CD4-positive, alpha-beta T cell treated with Interleukin-2 at 100 ng/mL for 4 hours (primary cell): ENCODE results near the gene EVA1B.
A peak's percentile ranks its signal among the peaks of the same experiment; 100 is the strongest.

Source experiments
- DNase-seq: peaks from one replicate; pipeline ENCODE4 v3.0.0-alpha.2; 2020; ENCODE audit warnings: low spot score

Gene EVA1B

DNA sequence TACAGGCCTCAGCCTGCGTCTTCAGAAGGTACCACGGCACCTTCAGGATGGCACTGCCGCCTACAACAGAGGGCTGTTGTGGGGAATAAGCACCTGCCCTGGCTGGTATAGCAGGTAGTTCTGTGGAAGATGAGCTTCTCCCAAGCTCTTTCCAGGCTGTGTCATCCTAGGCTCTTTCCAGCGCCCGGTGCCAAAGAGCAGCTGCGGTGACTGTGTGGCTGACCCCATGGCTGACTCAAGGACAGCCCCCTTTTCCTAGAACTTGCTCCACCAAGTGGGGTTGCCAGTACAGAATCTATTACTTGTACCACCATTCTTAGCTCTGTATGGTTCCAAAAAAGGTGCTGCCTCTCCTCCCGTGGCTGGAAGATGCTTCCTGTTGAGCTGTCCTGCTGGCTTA is 21.9 kb upstream of the EVA1B start:
- no peak for DNase-seq

- DNase-seq: no peak
Observed at GRCh38 chr1:36344395-36344680, 20.9 kb upstream of the EVA1B start.

DNA sequence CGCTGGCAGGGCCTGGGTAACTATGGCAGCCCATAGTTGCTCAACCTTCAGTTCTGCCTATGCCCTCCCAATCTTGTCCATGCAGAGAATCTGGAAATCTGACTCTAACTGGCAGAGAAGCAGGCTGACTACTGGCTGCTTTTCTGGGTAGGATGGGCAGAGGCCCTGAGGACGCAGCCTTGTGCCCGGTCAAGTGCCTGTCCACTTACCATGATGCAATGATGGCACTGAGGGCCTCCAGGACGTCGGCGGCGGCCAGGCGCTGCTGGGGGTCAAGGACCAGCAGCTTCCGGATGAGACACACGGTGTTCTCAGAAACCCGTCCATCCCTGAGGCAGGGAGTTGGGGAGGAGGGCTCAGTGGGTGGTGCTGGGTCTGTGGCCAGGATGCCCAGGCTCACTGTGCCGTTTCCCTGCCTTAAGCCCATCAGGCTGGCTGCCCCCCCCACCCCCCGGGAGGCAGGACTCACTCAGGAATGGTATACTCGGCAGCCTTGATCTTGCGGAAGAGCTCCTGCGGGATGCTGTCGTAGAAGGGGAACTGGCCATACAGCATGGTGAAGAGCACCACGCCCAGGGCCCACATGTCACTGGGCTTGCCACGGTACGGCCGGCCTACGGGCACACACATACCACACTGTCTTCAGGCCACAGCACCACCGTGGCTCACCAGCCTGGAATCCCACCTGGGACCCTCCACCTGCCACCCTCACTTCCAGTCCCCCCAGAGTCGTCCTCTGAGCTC is 20.4 kb upstream of the EVA1B start:
- no peak for DNase-seq

DNA sequence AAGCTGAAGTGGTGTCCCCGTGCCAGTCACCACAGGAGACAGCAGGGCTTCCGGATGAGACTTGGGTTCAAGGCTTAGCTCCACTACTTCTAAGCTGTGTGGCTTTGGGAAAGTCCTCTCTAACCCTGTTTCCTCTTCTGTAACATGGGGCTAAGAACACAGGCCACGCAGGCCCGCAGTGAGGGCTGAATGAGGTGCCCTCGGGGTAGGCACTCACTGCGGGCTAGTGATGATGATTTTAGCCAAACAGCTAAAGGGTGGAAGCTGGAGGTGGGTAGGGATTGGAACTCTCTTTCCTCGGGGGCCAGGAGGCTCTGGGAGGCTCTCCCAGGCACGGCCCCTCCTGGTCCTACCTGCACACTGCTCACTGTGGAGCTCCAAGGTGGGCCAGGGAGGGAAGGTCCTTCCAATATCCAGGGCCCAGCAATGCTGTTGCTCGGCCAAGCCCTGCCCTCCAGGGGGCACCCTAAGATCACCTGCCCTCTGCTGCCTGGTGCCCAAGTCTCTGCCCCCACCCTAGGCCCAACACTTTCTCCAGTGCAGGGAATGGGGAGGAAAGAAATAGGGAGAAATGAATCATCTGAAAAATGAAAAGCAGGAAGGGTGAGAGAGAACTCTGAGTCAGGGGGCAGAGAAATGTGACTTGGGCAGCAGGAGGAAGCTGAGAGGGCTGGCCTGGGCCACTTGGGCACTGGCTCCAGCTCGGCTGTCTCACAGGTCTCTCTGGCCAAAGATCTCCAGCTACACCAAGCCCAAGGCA is 19.2 kb upstream of the EVA1B start:
- peak; percentile 60 for DNase-seq

DNA sequence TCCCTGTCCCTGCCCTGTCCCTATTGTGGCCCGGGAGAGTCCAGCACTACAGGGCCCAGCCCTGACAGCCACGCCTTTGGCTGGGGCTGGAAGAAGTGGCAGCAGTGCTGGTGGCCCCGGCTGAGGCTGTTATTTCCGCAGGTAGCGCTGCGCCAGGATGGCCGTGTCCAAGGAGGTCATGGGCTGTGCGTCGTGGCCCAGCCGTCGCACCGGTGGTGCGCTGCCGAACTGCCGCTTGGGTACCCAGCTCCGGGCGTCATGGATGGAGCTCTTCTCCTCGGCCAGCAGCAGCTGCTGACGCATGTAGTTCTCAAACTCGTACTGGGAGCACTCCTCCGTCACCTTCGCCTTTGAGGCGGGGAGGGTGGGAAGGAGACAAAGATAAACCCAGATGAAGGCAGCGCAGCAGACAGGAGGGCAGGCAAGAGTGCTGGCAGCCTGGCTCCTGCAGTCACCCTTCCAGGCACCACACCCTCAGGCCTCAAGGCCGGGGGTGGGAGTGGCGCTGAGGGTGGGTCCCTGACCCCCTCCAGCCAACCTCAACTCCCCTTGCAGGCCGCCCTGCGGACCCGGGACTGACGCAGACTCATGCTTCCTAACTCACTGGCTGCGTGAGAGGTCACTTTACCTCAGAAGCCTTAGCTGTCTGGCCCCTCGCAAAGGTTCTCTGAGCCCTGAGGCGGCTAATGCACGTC is 18.3 kb upstream of the EVA1B start:
- no peak for DNase-seq

- DNase-seq: no peak
Observed at GRCh38 chr1:36339615-36340014, 16.2 kb upstream of the EVA1B start.

- no peak for DNase-seq
Observed at GRCh38 chr1:36339215-36339614, 15.8 kb upstream of the EVA1B start.

DNA sequence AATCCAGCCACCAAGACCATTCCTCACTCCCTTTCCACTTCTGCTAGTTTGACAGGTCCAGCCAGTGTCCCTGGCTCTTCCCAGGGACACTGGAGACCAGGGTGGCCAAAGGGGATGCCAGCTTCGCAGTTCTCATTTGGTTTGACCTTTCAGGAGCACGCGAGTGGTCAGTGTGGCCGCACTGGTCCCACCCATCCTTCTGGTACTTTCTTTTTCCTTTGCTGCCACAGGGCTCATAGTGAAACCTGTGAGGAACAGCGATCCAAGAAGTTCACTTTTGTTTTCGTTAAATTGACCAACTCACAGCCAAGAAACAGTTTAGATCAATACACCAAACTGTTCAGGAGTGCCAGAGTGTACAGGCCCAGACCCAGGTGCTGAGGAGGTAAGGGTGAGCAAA is 14.4 kb upstream of the EVA1B start:
- no peak for DNase-seq

DNA sequence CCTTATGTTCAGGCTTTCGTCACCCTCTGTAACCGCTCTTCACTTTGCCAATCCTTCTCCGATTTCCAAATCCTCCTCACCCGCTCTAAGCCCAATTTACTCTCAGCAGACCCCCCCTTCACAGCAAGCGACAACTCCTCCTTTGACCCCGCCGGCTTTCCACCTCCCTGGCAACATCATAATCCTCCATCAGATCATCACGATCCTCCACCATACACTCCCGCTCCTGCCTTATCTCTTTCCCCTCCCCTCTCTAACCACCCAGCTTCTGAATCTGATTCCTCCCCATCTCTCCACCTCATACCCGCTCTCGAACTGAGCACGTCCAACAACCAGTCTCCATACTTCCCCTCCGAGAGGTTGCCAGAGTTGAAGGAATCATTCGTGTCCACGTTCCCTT is 7.5 kb upstream of the EVA1B start:
- DNase-seq: no peak

GRCh38 chr1:36329817-36330216 is 6.4 kb upstream of the EVA1B start:
- no peak for DNase-seq

GRCh38 chr1:36328713-36329112 is 5.3 kb upstream of the EVA1B start:
- no peak for DNase-seq

- no peak for DNase-seq
Observed at GRCh38 chr1:36328088-36328480, 4.6 kb upstream of the EVA1B start.

DNA sequence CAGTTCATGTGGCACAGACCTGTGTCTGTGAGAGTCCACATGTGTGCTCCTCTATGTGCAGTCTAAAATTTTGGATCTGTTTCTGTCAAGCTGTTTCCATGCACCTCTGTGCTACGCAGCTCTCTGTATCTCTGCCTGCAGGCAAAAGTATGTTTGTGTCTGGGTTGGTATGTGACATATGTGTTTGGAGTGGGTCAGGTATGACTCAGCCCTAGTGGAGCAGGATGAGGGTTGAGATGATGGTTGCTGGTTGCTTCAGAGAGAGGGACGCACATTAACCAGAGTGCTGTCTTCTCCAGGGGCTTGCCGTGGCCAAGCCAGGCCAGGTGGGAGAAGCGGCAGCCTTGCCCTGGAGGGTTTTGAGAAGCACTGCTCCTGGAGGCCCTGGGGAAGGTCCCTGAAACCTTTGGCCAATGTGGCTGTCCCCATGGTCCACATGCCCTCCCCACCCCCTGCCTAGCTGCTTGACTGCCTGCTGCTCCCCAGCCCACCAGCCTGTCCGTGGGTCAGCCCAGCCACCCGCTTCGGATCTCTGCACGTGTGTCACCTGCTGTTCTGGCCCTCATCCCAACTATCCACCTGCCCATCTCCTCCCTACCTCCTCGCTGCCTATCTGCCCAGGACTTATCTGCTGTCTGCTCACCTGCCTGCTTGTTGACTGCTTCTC is 4.1 kb upstream of the EVA1B start:
- DNase-seq: no peak

- DNase-seq: no peak
Observed at GRCh38 chr1:36326499-36326898, 3.1 kb upstream of the EVA1B start.

- no peak for DNase-seq
Observed at GRCh38 chr1:36324353-36324703, 883 bp upstream of the EVA1B start.

DNA sequence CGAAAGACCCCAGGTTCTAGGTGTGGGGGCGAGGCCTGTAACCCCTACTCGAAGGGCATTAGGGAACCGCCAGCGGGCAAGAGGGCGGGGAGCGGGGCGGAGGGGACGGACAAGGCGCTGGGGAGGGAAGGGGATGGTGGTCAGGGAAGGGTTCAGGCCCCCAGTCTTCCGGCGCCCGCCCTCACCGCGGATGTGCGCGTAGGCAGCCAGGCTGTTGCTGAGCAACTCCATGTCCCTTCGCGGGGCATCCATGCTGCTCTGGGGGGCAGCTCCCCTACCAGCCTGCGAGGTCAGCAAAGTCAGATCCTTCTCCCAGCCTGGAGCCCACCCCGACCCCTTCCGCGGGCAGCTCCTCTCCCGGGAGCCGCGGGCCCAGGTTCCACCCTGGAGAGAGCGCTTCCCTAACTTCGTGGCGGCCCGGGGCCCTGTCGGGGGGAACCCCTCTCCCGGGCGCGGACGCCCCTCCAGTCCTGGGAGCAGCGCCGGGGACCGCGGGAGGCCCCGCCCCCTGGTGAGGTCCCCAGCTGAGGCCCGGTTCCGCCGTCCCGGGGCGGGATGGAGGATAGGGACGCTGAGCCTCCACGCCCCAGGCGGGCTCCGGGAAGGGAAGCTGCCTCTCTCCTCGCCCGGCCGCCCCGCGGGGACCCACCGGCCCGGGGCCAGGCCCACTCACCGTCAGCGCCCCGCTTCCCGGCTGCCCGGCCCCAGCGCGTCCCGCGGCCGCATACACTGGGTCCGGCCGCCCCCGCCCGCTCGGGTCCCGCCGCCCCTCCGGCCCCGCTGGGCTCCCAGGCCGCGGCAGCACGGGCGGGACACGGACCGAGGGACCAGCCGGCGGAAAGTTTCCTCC is 434 bp downstream of the EVA1B start:
- peak; percentile 10 for DNase-seq

DNA sequence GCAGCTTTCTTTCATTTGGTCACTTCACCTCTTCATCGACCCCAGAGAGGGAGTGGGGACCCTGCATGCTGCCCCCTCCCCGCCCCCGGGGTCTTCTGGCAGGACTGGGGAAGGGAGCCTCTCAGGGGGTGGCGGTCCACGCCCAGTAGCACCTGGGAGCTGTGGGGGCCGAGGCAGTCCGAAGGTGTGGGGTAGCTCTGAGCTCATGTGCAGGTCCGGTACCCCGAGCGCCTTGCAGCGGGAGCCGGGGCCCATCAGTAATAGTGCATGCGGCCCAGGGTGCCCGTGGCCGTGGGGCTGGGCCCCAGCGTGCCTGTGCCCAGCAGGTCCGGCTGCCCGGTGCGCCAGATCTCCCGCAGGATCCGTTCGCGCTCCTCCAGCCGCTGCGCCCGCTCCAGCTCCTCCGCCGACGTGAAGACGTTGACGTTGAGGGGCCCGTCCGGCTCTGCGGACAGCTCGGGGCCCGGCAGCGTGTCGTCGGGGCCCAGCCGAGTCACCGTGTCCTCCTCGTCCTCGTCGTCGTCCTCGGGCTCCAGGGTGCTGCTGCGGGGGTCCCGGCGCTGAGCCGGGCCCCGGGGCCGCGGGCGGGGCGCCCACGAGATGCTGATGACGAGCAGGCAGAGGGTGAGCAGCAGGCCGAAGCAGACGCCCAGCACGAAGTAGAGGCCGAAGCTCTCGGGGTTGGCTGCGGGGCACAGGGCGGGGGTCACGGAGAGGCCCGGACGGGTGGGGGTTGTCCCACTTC is 1.2 kb downstream of the EVA1B start:
- no peak for DNase-seq

DNA sequence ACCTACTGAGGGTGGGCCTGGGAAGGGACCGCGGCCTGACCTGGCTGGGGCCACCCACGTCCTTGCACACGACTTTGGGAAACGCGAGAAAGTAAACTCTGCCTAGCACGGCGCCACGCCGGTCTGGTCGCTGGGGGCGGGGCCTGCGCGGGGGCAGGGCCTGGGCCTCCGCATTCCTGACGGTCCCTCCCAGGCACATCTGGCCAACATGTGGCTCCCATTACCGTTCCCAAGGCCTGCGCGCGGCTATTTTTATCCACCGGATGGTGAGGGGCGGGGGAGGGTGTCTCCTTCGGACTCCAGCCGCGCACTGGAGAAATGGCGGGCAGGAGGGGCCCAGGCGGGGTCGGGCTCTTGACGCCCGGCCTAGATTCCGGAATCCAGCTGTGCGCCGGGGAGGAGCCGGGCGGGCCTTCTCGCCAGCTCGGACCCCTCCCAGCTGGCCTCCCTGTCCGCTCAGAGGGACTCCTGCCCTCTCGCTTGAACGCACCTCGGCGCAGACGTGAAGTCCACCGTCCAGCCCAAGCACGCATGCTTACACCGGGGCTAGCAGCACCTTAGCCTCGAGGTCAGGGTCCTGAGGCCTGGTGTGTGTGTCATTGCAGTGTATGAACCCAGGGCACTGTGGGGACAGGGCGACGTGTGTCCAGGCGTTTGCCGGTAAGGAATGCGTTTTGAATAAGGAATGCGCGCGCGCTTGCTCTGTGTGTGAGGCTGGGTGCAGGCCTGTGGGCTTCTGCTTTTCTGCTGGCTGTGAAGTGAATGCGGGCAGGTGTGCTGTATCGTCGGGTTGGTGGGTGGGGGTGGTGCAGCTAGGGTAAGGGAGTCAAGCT is 2.1 kb downstream of the EVA1B start:
- peak; percentile 12 for DNase-seq

DNA sequence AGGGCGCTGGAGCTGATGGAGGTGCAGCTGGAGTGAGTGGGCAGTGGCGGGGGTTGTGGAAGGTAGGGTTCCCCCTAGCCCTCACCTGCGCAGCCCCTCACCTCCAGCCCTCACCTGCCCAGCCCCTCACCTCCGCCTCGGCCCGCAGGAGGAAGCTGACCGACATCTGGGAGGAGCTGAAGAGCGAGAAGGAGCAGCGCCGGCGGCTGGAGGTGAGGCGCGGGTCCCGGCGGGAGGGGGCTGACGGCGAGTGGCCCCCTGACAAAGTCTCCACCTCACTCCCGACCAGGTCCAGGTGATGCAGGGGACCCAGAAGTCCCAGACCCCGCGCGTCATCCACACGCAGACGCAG is 2.7 kb downstream of the EVA1B start:
- no peak for DNase-seq

DNA sequence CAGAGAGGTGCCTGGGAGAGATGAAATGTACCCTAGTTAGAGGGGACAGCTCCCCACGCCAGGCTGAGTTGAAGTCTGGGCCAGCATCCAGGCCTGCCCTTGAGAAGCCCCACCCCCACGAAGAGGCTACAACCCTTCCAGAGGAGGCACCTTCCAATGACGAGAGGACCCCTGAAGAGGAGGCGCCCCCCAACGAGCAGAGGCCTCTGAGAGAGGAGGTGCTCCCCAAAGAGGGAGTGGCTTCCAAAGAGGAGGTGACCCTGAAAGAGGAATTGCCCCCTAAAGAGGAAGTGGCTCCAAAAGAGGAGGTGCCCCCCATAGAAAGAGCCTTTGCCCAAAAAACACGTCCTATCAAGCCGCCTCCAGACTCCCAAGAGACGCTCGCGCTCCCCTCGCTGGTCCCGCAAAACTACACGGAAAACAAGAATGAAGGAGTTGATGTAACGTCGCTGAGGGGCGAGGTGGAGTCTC is 3.1 kb downstream of the EVA1B start:
- DNase-seq: no peak
